CD4-positive, alpha-beta T cell (primary cell): ENCODE data around the gene C5orf63. TPM values are rescaled to one million over a fixed set of nuclear protein-coding genes. Genes with fewer than 3 reads are reported as not detected.

Source experiments
- ATAC-seq: fragments of 200-7000 bp; cut with Tn5 transposase; one replicate; pipeline ENCODE4 v1.10.0; 2022; ENCODE audit warnings: mild to moderate bottlenecking; ENCODE audit not compliant: poor library complexity
- CTCF ChIA-PET: fragments of 350-600 bp; sonication (Branson Sonifier 250); formaldehyde crosslinking; loops from one replicate; lab custom pipeline; 2021; ENCODE audit warnings: antibody characterized with exemption, inconsistent platforms; lab: Charles Lee
- POLR2A ChIA-PET: fragments of 350-600 bp; sonication (Branson Sonifier 250); formaldehyde crosslinking; loops from one replicate; lab custom pipeline; 2021; ENCODE audit warnings: antibody characterized with exemption, inconsistent platforms; lab: Charles Lee
- DNase-seq, 14 experiments: peaks; one replicate each; pipeline ENCODE4 v3.0.0-alpha.2; 2013 to 2020; ENCODE audit warnings: mixed read lengths in 2 of 14
- H3K27ac ChIP-seq, 2 donors: one replicate each; pipeline versions ENCODE4 v1.5.1 to v1.7.0; 2013; ENCODE audit warnings: low read length in 2 of 2, low read depth in 1 of 2, mild to moderate bottlenecking in 1 of 2
- H3K27me3 ChIP-seq, 2 experiments: 1 replicate in 1 of 2; 2 replicates in 1 of 2; pipeline versions ENCODE4 v1.6.1 to v1.7.0; 2013; ENCODE audit warnings: low read length in 2 of 2, control low read depth in 1 of 2, mild to moderate bottlenecking in 1 of 2, moderate library complexity in 1 of 2; ENCODE audit not compliant: insufficient read depth in 2 of 2, control insufficient read depth in 1 of 2
- H3K36me3 ChIP-seq: one replicate; pipeline ENCODE4 v1.6.1; 2013; ENCODE audit warnings: low read length, control low read depth; ENCODE audit not compliant: insufficient read depth
- H3K4me1 ChIP-seq: one replicate; pipeline ENCODE4 v1.6.1; 2013; ENCODE audit warnings: low read length, control low read depth; ENCODE audit not compliant: insufficient read depth
- H3K4me3 ChIP-seq: one replicate; pipeline ENCODE4 v1.5.1; 2013; ENCODE audit warnings: mild to moderate bottlenecking, low read length, moderate library complexity
- H3K9me3 ChIP-seq, 2 experiments: 1 replicate in 1 of 2; 2 replicates in 1 of 2; pipeline versions ENCODE4 v1.6.1 to v1.7.0; 2013; ENCODE audit warnings: low read length in 2 of 2, mild to moderate bottlenecking in 2 of 2, control low read depth in 1 of 2, moderate library complexity in 1 of 2; ENCODE audit not compliant: control insufficient read depth in 1 of 2, insufficient read depth in 1 of 2
- H3K27ac Mint-ChIP-seq: one replicate; pipeline ENCODE4 v1.8.0; 2020; ENCODE audit warnings: mixed read lengths
- H3K27me3 Mint-ChIP-seq: one replicate; pipeline ENCODE4 v1.8.0; 2021; ENCODE audit warnings: mixed read lengths
- H3K36me3 Mint-ChIP-seq: one replicate; pipeline ENCODE4 v1.8.0; 2021; ENCODE audit warnings: low read depth, mixed read lengths
- H3K4me1 Mint-ChIP-seq: one replicate; pipeline ENCODE4 v1.8.0; 2021; ENCODE audit warnings: low read depth, mixed read lengths
- H3K4me3 Mint-ChIP-seq: one replicate; pipeline ENCODE4 v1.8.0; 2020; ENCODE audit warnings: mild to moderate bottlenecking, mixed read lengths
- H3K9me3 Mint-ChIP-seq: one replicate; pipeline ENCODE4 v1.8.0; 2020; ENCODE audit warnings: mixed read lengths
- intact Hi-C, 2 experiments: fragments of 100-400 bp; cut with DNase I in 1 of 2; cut with micrococcal nuclease in 1 of 2; formaldehyde crosslinking; loops; one replicate each; pipeline versions ENCODE4 v1.15.1 to v1.9.0; 2023 to 2025; cut with DNase I, micrococcal nuclease
- total RNA-seq, 174 experiments: library from RNA in 2 of 174; stranded (reverse) in 2 of 174; gene quantifications; one replicate each; pipeline ENCODE4 v1.2.3 and lab custom pipeline; 2021 to 2026
- TF ChIP-seq, protein P1 (sequence below): fragments of 200-600 bp; IDR thresholded peaks from one replicate; pipeline ENCODE4 v1.8.0; 2022; ENCODE audit warnings: antibody characterized with exemption, mild to moderate bottlenecking

C5orf63 gene
- total RNA-seq, 2 experiments from 2014 or later: 5.1 to 5.7 TPM

DNA sequence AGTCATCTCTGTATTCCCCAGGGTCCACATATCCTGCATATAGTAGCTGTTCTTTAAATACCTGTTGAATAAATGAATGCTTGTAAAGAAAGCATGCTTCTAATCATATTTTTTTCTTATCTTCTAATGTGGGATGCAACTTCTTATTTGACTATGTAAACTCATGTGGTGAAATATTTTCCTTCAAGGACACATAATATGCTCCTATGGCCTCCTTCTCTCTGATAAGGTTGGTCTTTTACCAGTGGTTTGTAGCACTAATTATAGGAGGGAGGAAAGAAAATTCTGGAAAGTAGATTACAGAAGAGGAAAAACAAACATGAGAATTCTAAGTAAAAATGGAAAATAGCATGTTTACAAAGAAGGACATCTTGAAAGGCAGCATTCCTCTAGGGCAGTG lies 28.6 kb upstream of the C5orf63 start:
- H3K27me3 Mint-ChIP-seq: no peaks in the 10 kb centered on the region
- H3K4me3 ChIP-seq: no peak overlapping the region
- H3K9me3 Mint-ChIP-seq: no peaks in the 10 kb centered on the region
- intact Hi-C loops: no loop called here
- DNase-seq (no peak), ATAC-seq (no peak)
- no peak overlapping the region for H3K27ac ChIP-seq
- H3K4me3 Mint-ChIP-seq: no peak overlapping the region
- TF ChIP-seq, protein P1, sequence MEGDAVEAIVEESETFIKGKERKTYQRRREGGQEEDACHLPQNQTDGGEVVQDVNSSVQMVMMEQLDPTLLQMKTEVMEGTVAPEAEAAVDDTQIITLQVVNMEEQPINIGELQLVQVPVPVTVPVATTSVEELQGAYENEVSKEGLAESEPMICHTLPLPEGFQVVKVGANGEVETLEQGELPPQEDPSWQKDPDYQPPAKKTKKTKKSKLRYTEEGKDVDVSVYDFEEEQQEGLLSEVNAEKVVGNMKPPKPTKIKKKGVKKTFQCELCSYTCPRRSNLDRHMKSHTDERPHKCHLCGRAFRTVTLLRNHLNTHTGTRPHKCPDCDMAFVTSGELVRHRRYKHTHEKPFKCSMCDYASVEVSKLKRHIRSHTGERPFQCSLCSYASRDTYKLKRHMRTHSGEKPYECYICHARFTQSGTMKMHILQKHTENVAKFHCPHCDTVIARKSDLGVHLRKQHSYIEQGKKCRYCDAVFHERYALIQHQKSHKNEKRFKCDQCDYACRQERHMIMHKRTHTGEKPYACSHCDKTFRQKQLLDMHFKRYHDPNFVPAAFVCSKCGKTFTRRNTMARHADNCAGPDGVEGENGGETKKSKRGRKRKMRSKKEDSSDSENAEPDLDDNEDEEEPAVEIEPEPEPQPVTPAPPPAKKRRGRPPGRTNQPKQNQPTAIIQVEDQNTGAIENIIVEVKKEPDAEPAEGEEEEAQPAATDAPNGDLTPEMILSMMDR: no peak
- no peaks in the 10 kb centered on the region for H3K4me1 ChIP-seq
- no peaks in the 10 kb centered on the region for H3K27me3 ChIP-seq
- H3K36me3 Mint-ChIP-seq: no peaks in the 10 kb centered on the region
- peaks cover 15% of the 10 kb centered on the region for H3K4me1 Mint-ChIP-seq
- ChIA-PET CTCF (no interaction called here), POLR2A (no interaction called here)
- H3K9me3 ChIP-seq: no peaks in the 10 kb centered on the region
- H3K36me3 ChIP-seq: no peaks in the 10 kb centered on the region
- H3K27ac Mint-ChIP-seq: no peak overlapping the region

DNA sequence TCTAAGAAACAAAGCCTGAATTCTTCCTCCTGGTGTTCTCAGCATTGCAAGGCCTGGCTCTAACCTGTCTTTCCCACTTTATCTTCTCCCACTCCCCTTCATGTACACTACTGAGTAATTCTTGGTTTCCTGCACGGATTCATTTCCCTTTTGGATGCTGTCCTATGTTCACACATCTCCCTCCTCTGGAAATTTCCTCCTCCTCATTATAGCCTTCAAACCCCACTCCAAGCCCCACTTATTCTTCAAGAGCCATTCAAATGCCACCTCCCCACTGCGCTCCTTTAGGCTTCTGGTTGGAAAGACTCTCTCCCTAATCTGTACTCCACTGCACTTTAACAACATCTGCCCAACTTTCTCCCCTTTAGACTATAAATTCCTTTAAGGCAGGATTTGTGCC lies 28.2 kb upstream of the C5orf63 start:
- H3K4me1 Mint-ChIP-seq: peaks cover 15% of the 10 kb centered on the region
- no peak overlapping the region for H3K4me3 Mint-ChIP-seq
- no peaks in the 10 kb centered on the region for H3K36me3 ChIP-seq
- no peaks in the 10 kb centered on the region for H3K36me3 Mint-ChIP-seq
- H3K27ac Mint-ChIP-seq: no peak overlapping the region
- H3K27me3 Mint-ChIP-seq: no peaks in the 10 kb centered on the region
- H3K4me3 ChIP-seq: no peak overlapping the region
- no peak for DNase-seq
- intact Hi-C loops: no loop called here
- no peaks in the 10 kb centered on the region for H3K9me3 ChIP-seq
- no peak for ATAC-seq
- H3K4me1 ChIP-seq: no peaks in the 10 kb centered on the region
- no peaks in the 10 kb centered on the region for H3K27me3 ChIP-seq
- H3K27ac ChIP-seq: no peak overlapping the region
- TF ChIP-seq, protein P1: no peak
- ChIA-PET POLR2A (no interaction called here), CTCF (no interaction called here)
- H3K9me3 Mint-ChIP-seq: no peaks in the 10 kb centered on the region

DNA sequence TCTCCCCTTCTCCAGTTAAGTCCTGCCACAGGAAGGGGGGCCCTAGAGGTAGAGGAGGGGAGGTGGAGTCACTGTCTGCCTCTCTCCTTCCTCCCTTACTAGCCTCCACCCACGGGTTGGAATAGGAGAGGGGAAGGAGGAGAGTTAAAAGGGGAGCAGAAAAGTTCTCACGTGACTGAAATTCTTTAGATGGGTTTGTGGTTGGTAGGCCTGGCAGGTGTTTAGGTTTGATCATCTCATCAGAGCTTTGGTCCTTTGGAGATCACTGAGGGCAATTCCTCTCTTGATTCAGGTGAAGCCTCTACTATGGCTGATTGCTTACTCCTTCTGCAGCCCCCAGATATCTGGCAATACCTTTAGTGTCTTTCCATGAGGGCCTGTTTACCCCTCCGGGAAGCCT lies 24.9 kb upstream of the C5orf63 start:
- ATAC-seq (no peak), DNase-seq (no peak)
- Histone ChIP-seq H3K9me3 (no peaks in the 10 kb centered on the region), H3K36me3 (no peaks in the 10 kb centered on the region), H3K4me1 (no peaks in the 10 kb centered on the region), H3K27me3 (no peaks in the 10 kb centered on the region), H3K27ac (no peak overlapping the region), H3K4me3 (no peak overlapping the region)
- Mint-ChIP-seq H3K36me3 (no peaks in the 10 kb centered on the region), H3K27ac (no peak overlapping the region), H3K27me3 (no peaks in the 10 kb centered on the region), H3K4me3 (no peak overlapping the region), H3K9me3 (no peaks in the 10 kb centered on the region), H3K4me1 (peaks cover 15% of the 10 kb centered on the region)
- intact Hi-C loops: no loop called here
- TF ChIP-seq, protein P1: no peak
- ChIA-PET CTCF (no interaction called here), POLR2A (no interaction called here)
